ENCODE measurements around the gene GPRC5D.

DNA sequence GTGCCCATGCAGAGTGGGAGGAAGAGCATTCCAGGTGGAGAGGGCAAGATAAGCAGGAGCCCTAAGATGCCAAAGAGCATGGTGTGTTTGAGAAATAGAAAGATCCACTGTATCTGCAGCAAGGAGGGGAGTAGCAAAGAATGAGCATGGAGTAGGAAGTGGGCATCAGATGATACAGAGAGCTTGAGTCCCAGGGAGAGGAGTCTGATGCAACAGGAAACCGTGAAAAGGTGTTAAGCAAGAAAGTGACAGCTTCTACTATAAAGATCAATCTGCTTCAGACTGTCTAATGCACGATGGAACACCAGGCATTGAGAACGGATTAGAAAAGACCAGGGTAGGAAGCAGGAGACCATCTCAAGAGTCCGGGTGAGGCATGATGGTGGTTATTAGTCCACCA is 12.3 kb upstream of the GPRC5D start:
- no peak for TF ChIP-seq POLR2AphosphoS5 (IDR thresholded peaks at IDR 0.05)
- TF ChIP-seq, protein P1, sequence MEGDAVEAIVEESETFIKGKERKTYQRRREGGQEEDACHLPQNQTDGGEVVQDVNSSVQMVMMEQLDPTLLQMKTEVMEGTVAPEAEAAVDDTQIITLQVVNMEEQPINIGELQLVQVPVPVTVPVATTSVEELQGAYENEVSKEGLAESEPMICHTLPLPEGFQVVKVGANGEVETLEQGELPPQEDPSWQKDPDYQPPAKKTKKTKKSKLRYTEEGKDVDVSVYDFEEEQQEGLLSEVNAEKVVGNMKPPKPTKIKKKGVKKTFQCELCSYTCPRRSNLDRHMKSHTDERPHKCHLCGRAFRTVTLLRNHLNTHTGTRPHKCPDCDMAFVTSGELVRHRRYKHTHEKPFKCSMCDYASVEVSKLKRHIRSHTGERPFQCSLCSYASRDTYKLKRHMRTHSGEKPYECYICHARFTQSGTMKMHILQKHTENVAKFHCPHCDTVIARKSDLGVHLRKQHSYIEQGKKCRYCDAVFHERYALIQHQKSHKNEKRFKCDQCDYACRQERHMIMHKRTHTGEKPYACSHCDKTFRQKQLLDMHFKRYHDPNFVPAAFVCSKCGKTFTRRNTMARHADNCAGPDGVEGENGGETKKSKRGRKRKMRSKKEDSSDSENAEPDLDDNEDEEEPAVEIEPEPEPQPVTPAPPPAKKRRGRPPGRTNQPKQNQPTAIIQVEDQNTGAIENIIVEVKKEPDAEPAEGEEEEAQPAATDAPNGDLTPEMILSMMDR (IDR thresholded peaks at IDR 0.05): no peak
